CD4-positive, alpha-beta T cell treated with Interferon gamma for 1 hour (primary cell): ENCODE results near the gene PRKAR1B.
"Not testable (repeated sequence)": the region's sequence is repeated elsewhere in the genome, so short reads cannot be mapped to it uniquely, and the experiment has no call there.

Experiments used
- DNase-seq: peaks from one replicate; pipeline ENCODE4 v3.0.0-alpha.2; 2020

Gene PRKAR1B

DNA sequence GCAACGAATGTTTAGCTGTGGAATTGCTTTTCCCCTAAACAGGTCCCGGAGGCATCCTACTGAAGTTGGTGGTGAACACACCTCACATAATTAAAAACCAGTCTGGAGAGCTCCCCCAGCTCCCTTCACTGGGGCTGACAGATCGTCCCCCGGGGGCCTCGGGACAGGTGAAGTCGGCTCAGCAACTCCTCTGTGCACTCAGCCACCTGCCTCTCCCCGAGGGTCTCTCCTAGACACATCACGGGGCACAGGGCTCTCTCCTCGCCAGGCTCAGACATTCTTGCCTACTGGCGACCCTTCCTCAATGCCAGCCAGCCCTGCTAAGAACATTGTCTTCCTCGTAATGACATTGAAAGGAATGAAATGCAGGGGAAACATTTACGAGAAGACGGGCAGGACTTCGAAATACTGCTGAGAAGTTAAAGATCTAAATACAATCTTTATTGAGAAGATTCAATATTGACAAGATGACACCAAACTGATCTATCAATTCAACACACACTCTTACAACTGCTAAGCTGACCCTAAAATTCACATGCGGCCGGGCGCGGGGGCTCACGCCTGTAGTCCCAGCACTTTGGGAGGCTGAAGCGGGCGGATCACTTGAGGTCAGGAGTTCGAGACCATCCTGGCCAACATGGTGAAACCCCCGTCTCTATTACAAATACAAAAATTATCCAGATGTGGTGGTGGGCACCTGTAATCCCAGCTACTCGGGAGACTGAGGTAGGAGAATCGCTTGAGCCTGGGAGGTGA is 88.6 kb downstream of the PRKAR1B start:
- DNase-seq, result no peak

DNA sequence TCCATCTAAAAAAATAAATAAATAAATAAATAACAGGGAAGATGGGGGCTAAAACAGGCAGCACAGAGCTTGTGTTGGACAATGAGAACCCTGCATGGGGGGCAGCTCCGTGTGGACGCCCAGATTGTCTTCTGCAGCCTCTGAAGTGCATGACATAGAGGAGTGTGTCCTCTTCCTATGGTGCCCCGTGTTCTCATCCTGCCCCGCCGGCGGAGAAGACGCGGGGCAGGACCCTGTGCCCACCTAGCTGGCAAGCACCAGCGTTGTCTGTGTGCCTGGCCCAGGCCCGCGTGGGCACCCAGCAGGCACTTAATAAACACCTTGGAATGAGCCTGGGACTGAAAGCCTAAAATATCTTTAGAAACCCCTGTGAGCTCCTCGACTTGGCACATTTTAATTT is 89.3 kb downstream of the PRKAR1B start:
- no peak for DNase-seq

DNA sequence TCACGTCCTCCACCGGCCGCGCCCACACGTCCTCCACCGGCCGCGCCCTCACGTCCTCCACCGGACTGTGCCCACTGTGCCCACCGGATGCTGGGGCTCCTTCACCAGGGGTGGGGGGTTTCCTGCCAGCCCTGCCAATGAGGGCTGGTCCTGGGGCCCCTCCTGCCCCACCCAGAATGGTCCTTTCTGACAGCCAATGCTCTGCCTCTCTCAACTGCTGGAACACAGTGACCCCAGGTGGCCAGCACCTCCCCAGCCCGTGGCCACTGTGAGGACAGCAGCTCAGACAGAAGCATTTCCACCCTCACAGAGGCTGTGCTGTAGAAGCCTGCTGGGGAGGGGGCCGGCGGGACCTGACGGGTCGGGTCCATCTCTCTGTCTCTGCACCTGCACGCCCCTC is 90.7 kb downstream of the PRKAR1B start:
- DNase-seq, result peak; percentile 47

DNA sequence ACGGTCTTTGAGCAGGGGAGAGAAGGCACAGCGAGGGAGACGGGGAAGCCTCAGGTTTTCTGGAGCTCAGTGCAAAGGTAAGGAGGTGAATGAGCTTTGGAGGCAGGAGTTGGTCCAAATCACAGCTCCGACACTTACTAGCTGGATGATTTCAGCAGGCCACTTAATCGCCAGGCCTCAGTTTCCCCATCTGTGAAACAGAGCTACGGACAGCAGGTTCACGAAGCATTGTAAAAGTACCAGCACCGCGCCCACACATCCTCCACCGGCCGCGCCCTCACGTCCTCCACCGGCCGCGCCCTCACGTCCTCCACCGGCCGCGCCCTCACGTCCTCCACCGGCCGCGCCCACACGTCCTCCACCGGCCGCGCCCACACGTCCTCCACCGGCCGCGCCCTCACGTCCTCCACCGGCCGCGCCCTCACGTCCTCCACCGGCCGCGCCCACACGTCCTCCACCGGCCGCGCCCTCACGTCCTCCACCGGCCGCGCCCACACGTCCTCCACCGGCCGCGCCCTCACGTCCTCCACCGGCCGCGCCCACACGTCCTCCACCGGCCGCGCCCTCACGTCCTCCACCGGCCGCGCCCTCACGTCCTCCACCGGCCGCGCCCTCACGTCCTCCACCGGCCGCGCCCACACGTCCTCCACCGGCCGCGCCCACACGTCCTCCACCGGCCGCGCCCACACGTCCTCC is 91.2 kb downstream of the PRKAR1B start:
- DNase-seq, result not testable (repeated sequence)

DNA sequence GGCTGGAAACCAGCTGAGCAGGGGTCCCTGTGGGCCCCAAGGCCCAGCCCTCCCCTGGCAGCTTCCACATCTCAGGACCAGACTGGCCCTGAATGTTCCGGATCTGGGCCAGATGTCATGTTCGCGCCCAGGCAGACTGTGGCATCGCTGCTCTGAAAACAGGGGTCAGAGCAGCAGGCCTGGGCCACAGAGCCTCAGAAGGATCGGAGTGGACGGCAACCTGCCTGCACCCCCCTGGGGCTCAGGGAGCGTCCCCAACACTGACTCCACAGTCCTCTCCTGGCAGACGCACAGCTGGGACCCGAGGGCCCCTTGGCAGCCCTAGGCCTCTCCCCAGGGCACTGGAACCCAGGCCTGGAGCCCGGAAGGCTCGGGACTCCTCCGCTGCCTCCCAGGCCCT is 91.9 kb downstream of the PRKAR1B start:
- DNase-seq, result no peak

DNA sequence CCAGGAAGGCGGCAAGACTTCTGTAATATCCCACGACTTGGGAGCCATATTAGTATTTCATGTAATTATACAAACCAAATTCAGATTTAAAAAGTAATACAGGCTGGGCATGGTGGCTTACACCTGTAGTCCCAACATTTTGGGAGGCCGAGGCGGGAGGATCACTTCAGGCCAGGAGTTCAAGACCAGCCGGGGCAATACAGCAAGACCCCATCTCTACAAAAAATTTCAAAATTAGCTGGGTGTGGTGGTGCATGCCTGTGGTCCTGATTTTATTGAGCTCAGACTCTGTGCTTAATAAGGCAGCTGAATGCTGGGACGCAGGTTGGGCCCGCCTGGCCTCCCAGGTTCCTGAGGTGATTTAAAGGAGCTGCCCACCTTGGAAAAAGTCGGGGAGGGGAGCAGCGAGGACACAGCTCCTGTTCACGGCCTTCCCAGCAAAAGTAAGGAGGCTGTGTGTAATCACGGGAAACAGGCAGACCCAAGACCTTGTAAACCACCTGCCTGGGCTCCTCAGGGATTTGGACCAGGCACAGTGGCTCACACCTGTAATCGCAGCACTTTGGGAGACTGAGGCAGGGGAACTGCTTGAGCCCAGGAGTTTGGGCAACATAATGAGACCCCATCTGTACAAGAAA is 93.6 kb downstream of the PRKAR1B start:
- DNase-seq, result no peak

DNA sequence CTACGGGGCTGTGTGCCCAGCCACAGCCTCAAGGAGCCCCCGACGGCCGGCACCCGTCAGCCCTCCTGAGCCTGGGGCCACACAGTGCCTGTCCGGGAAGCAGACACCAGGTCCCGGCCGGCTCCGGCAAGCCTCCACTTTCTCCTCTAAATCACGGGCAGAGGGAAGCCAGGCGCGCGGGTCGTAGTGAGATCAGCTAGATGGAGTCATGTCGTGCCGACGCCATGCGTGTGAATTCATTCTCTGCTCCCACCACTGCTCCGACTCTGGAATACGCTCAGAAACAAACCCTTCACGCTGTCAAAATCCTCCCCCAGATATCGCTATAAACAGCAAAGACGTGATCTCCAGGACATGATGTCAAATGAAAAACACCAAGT is 94.3 kb downstream of the PRKAR1B start:
- no peak for DNase-seq

DNA sequence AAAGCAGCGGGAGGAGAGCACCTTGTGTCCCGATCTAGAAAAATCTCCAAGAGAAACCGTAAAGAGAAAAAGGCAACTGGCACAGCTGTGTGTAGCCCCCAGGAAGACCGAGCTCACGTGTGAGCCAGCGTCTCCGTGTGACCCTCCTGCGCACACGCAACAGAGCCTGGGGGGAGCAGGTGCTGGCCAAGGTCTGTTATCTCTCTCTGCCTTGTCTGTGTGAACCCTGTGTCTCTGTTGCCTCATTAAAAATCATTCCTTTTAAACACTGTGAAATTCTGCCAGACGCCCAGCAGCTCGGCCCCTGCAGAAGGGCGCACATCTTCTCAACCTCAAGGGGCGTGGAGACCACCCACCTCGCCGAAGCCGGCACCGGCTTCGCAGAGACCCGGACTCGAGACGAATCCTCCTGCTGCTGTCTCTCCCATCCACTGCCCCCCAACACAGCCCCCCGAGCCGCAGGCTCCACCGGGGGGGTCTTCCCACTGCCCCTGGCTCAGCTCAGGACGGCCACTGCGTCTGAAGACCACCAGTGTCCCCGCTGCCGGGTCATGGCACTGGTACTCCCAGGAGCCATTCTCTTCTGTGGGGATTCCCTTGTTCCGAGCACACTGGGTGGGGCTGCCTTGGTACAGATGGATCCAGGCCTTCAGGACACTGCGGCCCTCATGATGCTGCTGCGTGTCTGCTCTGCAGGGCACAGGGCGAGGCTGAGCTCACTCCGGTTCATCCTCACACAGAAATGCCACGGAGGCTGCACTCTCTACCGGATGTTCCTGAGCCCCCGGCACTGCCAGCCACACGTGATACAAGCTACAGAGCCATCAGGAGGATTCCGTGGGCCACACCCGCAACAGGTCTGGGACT is 94.9 kb downstream of the PRKAR1B start:
- no peak for DNase-seq

DNA sequence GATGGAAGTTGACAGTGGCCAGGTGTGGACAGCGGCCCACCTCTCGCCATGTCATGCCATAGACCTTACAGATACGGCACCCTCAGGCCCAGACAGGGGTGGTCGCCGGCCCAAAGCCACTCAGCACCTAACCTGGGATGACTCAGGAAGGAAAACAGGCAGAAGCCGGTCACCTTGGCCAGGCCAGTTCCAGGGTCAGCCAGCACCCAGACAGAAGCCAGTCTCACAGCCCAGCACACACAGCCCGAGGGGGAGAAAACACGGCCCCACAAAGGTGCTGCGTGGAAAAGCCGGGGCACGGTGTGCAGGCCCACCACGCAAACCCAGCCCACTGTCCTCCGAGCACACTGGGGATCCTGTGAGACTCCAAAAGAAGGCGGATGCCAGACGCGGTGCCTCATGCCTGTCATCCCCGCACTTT is 95.8 kb downstream of the PRKAR1B start:
- no peak for DNase-seq

DNA sequence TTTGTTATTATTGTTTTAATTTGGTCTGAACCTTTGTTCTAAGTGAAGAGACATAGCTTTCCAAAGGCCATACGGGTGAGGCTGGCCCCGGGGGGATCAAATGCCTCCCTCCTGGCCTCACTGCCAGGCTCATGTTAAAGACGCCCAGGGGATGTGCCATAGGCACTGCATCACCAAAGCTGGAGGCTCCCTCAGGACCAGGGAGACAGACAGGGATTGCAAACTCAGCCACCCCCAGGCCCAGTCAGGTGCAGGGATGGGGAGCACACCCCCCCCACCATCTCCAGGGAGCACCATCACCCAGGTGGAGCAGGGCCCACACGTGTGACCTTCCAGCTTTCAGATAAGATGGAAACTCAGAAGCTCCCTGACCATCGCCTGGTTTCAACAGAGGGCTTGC is 96.5 kb downstream of the PRKAR1B start:
- no peak for DNase-seq

DNA sequence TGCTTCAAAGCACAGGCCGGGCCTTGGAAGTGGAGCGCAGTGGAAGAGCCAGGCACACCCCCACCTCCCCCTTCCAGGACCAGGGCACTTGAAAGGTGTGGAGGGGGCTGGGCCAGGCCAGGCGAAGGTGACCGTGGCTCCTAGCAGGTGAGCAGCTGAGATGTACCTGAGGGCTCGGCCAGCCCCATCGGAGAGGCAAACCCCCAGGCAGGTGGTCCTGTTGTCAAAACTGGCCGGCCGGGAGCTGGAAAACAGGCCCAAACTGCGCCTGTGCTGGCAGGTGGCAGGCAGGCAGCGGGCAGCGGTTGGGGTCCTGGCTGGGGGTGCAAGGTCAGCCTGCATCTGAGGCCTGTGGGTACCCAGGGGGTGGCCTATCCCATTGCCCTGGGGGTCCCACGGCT is 97.0 kb downstream of the PRKAR1B start:
- no peak for DNase-seq

DNA sequence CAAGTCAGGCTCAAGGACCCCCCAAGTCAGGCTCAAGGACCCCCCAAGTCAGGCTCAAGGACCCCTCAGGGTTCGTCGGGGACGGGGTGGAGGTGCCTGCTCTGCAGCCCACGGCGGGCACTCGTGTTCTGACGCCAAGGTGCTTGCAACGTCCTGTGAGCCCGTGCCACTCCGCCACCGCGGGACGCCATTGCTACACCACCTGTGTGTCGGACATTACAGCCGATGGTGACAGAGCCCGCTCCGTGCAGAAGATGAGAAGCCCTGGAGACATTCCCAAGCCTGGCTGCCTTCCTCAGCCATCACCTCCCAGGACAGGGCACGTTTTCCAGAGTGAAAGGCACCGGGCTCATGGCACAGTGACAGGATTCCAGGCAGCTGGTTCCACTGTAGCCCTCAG is 98.3 kb downstream of the PRKAR1B start:
- no peak for DNase-seq

DNA sequence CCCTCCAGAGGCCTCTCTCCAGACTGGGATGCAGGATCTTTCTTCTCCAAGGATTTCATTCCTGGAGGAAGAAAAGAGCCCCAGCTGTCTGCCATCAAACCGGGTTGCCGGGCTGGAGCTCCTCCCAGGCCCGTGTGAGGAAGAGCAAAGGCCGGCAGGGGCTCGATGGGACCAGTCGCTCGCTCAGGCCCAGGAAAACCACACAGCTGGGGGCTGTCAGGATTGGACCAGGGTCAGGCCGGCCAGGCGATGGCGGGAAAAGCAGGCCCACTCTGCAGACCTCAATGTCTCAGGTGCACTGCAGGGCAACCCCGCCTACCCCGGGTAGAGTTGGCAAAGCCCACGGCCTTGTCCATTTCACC is 98.7 kb downstream of the PRKAR1B start:
- no peak for DNase-seq

DNA sequence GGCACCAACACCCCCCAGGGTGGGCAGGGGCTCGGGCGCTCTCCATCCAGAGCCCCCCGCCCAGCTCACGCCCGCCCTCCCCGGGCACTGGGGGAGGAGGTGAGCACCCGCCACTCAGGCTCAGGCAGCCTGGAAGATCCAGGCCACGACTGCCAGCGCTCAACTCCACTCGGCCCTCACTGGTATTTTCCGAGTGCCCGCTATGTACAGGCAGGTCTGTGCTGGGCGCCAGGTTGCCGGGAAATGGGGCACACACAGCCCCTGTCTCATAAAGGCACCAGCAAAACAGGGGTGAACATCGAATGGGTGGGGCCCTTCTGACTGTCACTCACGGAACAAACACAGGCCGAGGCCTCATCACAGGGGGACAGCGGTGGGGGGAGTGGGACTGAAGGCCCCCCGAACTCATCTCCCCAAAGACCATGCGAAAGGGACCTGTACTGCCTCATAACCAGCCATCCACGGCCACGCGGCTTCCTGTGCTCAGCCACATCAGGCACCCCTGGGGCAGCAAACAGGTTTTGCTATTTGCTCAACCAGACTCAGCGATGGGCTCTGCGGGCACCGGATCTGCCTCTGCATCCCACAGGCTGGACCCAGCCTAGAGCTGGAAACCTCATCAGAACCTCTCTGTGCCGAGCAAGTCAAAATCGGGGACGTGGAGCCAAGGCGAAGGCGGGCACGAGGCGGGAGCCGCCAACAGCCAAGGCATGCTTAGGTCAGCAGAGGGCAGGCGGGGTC is 99.2 kb downstream of the PRKAR1B start:
- no peak for DNase-seq

DNA sequence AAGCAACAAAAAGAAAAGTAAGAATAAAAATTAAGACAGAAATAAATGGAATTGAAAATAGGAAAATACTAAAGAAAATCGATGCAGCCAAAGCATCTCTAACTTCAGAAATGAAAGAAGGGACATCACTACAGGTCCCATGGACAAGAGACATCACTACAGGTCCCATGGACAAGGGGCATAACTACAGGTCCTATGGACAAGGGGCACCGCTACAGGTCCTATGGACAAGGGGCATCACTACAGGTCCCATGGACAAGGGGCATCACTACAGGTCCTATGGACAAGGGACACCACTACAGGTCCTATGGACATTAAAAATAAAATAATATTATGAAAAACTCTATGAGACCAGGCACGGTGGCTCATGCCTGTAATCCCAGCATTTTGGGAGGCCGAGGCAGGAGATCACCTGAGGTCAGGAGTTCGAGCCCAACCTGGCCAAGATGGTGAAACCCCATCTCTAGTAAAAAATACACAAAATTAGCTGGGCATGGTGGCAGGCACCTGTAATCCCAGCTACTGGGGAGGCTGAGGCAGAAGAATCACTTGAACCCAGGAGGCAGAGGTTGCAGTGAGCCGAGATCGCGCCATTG is 101.6 kb downstream of the PRKAR1B start:
- no peak for DNase-seq

DNA sequence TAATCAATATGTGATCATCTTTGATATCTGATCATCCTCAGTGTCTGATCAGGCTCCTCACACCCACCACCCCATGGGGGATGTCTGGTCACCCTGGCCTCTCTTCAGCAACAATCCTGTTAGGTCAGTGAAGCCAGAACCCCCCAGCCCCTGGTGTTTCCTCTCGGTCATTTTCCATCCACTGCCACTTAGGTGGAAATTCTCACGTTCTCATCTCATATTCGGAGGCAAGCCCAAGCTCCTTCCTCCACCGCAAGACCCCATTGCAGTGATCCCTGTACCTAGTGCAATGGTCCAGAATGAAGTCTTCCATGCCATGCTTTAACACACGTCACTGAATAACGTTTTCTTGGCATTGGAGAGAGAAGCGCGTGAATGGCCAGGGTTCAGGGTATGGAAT is 103.6 kb downstream of the PRKAR1B start:
- DNase-seq, result no peak

DNA sequence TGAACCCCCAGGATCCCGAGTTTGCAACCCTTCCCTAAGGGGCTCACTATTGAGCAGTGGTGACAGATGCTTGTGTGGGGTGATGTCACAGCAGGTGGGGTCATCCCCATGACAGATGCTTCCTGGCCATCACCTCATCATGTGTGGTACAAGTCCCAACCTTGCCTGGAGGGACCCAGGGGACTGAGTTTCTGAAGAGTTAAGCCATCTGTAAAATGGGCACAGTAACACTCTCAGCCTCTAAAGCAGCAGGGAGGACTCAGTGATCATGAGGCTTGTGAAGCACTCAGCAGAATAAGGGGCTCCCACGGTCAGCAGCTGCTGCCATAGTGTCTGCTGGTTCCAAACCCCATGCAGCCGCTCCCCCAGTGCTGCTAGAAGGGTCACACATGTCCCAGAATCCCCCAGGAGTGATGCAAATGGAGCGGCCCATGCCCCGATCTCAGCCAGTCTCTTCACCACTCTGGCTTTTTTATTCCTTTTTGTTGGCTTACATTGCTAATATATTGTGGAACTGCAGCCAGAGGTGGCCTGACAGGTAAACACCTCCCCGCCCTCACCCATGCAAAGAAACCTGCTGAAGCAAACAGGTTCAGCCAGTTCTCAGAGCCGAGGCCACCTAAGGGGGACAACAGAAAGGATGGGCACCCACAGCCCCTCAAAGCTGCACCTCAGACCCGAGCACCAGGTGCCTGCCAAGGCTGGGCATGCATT is 105.4 kb downstream of the PRKAR1B start:
- DNase-seq, result no peak

DNA sequence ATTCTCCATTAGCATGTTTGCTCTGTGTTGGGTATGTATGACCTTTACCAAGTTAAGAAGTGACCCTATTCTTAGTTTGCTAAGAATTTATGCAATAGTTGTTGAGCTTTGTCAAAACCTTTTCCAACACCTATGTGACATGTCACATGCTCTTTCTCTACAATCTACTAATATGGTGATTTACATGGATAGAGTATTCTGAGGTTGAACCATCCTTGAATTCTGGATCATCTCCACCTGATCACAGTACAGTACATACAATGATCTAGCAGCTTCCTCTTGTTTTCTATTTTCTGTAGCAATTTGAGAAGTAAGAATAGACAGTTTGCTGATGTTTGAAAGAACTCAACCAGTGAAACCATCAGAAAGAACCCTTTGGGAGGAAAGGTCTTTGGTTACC is 106.2 kb downstream of the PRKAR1B start:
- no peak for DNase-seq

DNA sequence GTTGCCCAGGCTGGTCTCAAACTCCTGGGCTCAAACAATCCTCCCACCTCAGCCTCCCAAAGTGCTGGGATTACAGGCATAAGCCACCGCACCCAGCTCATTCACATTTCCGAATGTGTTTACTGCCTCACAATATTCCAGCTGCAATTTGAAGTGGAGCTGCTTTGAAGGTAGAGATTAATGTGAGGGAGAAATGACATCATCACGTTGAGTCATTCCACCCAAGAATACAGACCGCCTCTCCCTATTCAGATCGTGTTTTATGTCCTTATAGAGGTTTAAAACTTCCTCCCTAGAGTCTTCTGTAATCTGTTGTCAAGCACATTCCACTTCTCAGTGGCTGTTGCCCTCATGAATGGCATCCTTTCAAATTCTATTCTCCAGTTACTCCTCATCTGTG is 107.0 kb downstream of the PRKAR1B start:
- no peak for DNase-seq

DNA sequence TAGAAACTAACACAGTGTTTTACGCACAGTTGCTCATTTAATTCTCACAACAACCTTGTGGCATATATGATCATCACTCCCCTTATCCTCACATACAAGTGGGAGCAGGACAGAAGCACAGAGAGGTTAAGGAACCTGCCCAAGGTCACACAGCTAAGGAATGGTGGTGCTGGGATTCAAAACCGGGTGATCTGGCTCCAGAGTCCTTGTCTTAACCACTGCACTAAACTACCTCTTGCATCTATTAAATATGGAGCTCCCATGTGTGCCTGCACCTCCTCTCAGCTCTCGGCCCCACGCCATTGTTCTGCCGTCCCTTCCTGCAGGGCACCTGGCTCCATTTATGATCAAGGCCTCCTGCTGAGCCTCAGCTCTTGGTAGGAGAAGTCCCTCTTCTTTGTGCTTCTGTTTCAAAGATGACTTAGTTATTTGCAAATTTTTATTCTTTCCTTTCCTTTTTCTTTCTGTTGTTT is 107.7 kb downstream of the PRKAR1B start:
- DNase-seq, result no peak
